HG03175 (cell line): Measurements from ENCODE around the gene PAH.
"Not testable (repeated sequence)": the region's sequence is repeated elsewhere in the genome, so short reads cannot be mapped to it uniquely, and the experiment has no call there.

Experiments
- ATAC-seq: cut with Tn5 transposase; IDR thresholded peaks from one replicate; pipeline ENCODE4 v1.9.1; 2021; ENCODE audit warnings: mild to moderate bottlenecking, moderate library complexity; ENCODE audit not compliant: unreplicated experiment

The PAH gene

GRCh38 chr12:102833687-102834441 is 83.2 kb downstream of the PAH start:
- ATAC-seq, result no peak

- not testable (repeated sequence) for ATAC-seq
These were observed 84.2 kb downstream of the PAH start for GRCh38 chr12:102832826-102833225.

GRCh38 chr12:102824218-102824835 is 92.7 kb downstream of the PAH start:
- ATAC-seq, result no peak

GRCh38 chr12:102821149-102821548 is 95.9 kb downstream of the PAH start:
- no peak for ATAC-seq

GRCh38 chr12:102816816-102817434 is 100.1 kb downstream of the PAH start:
- peak; percentile 52 for ATAC-seq

- ATAC-seq, result no peak
These were observed 102.2 kb downstream of the PAH start for GRCh38 chr12:102814691-102815367.

- no peak for ATAC-seq
These were observed 104.7 kb downstream of the PAH start for GRCh38 chr12:102812344-102812743.

- ATAC-seq, result no peak
These were observed 105.8 kb downstream of the PAH start for GRCh38 chr12:102811110-102811737.

GRCh38 chr12:102808412-102808811 is 108.6 kb downstream of the PAH start:
- no peak for ATAC-seq

GRCh38 chr12:102806592-102806991 is 110.5 kb downstream of the PAH start:
- no peak for ATAC-seq

GRCh38 chr12:102806110-102806509 is 110.9 kb downstream of the PAH start:
- ATAC-seq, result no peak

GRCh38 chr12:102800565-102800964 is 116.5 kb downstream of the PAH start:
- no peak for ATAC-seq

GRCh38 chr12:102799229-102799628 is 117.8 kb downstream of the PAH start:
- no peak for ATAC-seq

GRCh38 chr12:102797528-102797927 is 119.5 kb downstream of the PAH start:
- no peak for ATAC-seq

GRCh38 chr12:102793921-102794320 is 123.1 kb downstream of the PAH start:
- ATAC-seq, result no peak
